ENCODE data around the gene ASPSCR1. TPM values are rescaled to one million over a fixed set of nuclear protein-coding genes. Genes with fewer than 3 reads are reported as not detected.

The ASPSCR1 gene
- total RNA-seq, 2 experiments from 2014 or later = 33.6 to 34.8 TPM

Other genes with a start within 250 kb of the ASPSCR1 start
- not detected for gene GCGR, start 173.5 kb upstream of the ASPSCR1 start, total RNA-seq
- 10 to 100 TPM; 53.7 to 55.6 TPM for gene MCRIP1, start 144.3 kb upstream of the ASPSCR1 start, total RNA-seq
- not detected for gene PPP1R27, start 142.6 kb upstream of the ASPSCR1 start, total RNA-seq
- gene P4HB, start 117.1 kb upstream of the ASPSCR1 start, total RNA-seq = 100 to 1,000 TPM; 273 to 276 TPM
- 100 to 1,000 TPM; 355 to 389 TPM for gene ARHGDIA, start 106.3 kb upstream of the ASPSCR1 start, total RNA-seq
- gene ALYREF, start 86.0 kb upstream of the ASPSCR1 start, total RNA-seq = 100 to 1,000 TPM; 213 to 217 TPM
- 100 to 1,000 TPM; 171 to 182 TPM for gene ANAPC11, start 85.9 kb upstream of the ASPSCR1 start, total RNA-seq
- under 1 TPM; 0.12 to 0.19 TPM for gene NPB, start 75.4 kb upstream of the ASPSCR1 start, total RNA-seq
- gene PCYT2, start 66.2 kb upstream of the ASPSCR1 start, total RNA-seq = 10 to 100 TPM; 15.9 to 16.6 TPM
- 10 to 100 TPM; 18.8 to 22.1 TPM for gene SIRT7, start 59.5 kb upstream of the ASPSCR1 start, total RNA-seq
- 10 to 100 TPM; 13.5 to 14.8 TPM for gene MAFG, start 49.9 kb upstream of the ASPSCR1 start, total RNA-seq
- 100 to 1,000 TPM; 121 to 130 TPM for gene PYCR1, start 40.3 kb upstream of the ASPSCR1 start, total RNA-seq
- not detected for gene MYADML2, start 30.4 kb upstream of the ASPSCR1 start, total RNA-seq
- under 1 TPM; 0.35 to 0.38 TPM for gene NOTUM, start 16.4 kb upstream of the ASPSCR1 start, total RNA-seq
- gene CENPX, start 45.2 kb downstream of the ASPSCR1 start, total RNA-seq = 10 to 100 TPM; 55.8 to 57.8 TPM
- gene LRRC45, start 45.7 kb downstream of the ASPSCR1 start, total RNA-seq = 10 to 100 TPM; 12.0 to 12.5 TPM
- gene RAC3, start 54.0 kb downstream of the ASPSCR1 start, total RNA-seq = 1 to 10 TPM; 4.5 to 4.8 TPM
- gene DCXR, start 60.1 kb downstream of the ASPSCR1 start, total RNA-seq = 100 to 1,000 TPM; 139 to 146 TPM
- gene RFNG, start 74.2 kb downstream of the ASPSCR1 start, total RNA-seq = 10 to 100 TPM; 17.6 to 18.0 TPM
- gene GPS1, start 74.3 kb downstream of the ASPSCR1 start, total RNA-seq = 10 to 100 TPM; 91.0 to 91.3 TPM
- gene DUS1L, start 88.2 kb downstream of the ASPSCR1 start, total RNA-seq = 100 to 1,000 TPM; 132 to 133 TPM
- 100 to 1,000 TPM; 183 to 195 TPM for gene FASN, start 120.6 kb downstream of the ASPSCR1 start, total RNA-seq
- gene CCDC57, start 235.2 kb downstream of the ASPSCR1 start, total RNA-seq = 10 to 100 TPM; 40.7 to 43.9 TPM

Measured in activated naive CD4-positive, alpha-beta T cell treated with anti-CD3 and anti-CD28 coated beads for 36 hours (primary cell).